ENCODE measurements around the gene RPL32. TPM values are rescaled to one million over a fixed set of nuclear protein-coding genes. Genes with fewer than 3 reads are reported as not detected.

The RPL32 gene
- total and polyA plus RNA-seq, 4 donors: 1,163 to 3,171 (median 1,500) TPM

GRCh38 chr3:12808587-12808986 is 32.8 kb downstream of the RPL32 start:
- 72 to 87% methylated on average over 2 of the region's 2 CpGs for WGBS, 2 donors
- H3K9ac ChIP-seq (ENCODE audit: insufficient read depth in 1 of 2, low read length in 2 of 2): no peak overlapping the region
- no peak for ATAC-seq (ENCODE audit: insufficient read depth, low FRiP score)
- no peak overlapping the region for H3K4me3 ChIP-seq
- no peak for TF ChIP-seq CTCF (IDR thresholded peaks at IDR 0.05; ENCODE audit: control extremely low read depth, extremely low read depth)
- DNase-seq: no peak
- peaks cover 0 to 21% (median 0%) of the 10 kb centered on the region in 5 donors for H3K4me1 ChIP-seq (ENCODE audit: control insufficient read depth in 5 of 5, insufficient read depth in 5 of 5, low read length in 5 of 5)
- no peaks in the 10 kb centered on the region for H3K27me3 ChIP-seq (ENCODE audit: control insufficient read depth in 3 of 3, insufficient read depth in 3 of 3, low read length in 2 of 3)
- no peak overlapping the region for H3K27ac ChIP-seq (ENCODE audit: low read depth in 1 of 2, low read length in 1 of 2)
- no peaks in the 10 kb centered on the region for H3K9me3 ChIP-seq (ENCODE audit: control insufficient read depth in 4 of 4, insufficient read depth in 3 of 4, low read length in 3 of 4)
- H3K36me3 ChIP-seq (ENCODE audit: control insufficient read depth in 4 of 4, insufficient read depth in 4 of 4, low read length in 4 of 4): peaks cover 2 to 9% (median 2%) of the 10 kb centered on the region in 4 donors

- peaks cover 0 to 21% (median 0%) of the 10 kb centered on the region in 5 donors for H3K4me1 ChIP-seq (ENCODE audit: control insufficient read depth in 5 of 5, insufficient read depth in 5 of 5, low read length in 5 of 5)
- H3K27ac ChIP-seq (ENCODE audit: low read depth in 1 of 2, low read length in 1 of 2): no peak overlapping the region
- no peaks in the 10 kb centered on the region for H3K9me3 ChIP-seq (ENCODE audit: control insufficient read depth in 4 of 4, insufficient read depth in 3 of 4, low read length in 3 of 4)
- no peak for TF ChIP-seq CTCF (IDR thresholded peaks at IDR 0.05; ENCODE audit: control extremely low read depth, extremely low read depth)
- H3K9ac ChIP-seq (ENCODE audit: insufficient read depth in 1 of 2, low read length in 2 of 2): no peak overlapping the region
- 77 to 86% methylated on average over 7 of the region's 7 CpGs for WGBS, 2 donors
- H3K36me3 ChIP-seq (ENCODE audit: control insufficient read depth in 4 of 4, insufficient read depth in 4 of 4, low read length in 4 of 4): peaks cover 2 to 9% (median 2%) of the 10 kb centered on the region in 4 donors
- ATAC-seq (ENCODE audit: insufficient read depth, low FRiP score) (no peak), DNase-seq (peak in 2 of 3 donors; percentile 64 to 78)
- no peak overlapping the region for H3K4me3 ChIP-seq
- no peaks in the 10 kb centered on the region for H3K27me3 ChIP-seq (ENCODE audit: control insufficient read depth in 3 of 3, insufficient read depth in 3 of 3, low read length in 2 of 3)
Measured at GRCh38 chr3:12807601-12808359, 33.6 kb downstream of the RPL32 start.

- Histone ChIP-seq H3K4me1 (ENCODE audit: control insufficient read depth in 5 of 5, insufficient read depth in 5 of 5, low read length in 5 of 5) (peaks cover 0 to 21% (median 0%) of the 10 kb centered on the region in 5 donors), H3K27me3 (ENCODE audit: control insufficient read depth in 3 of 3, insufficient read depth in 3 of 3, low read length in 2 of 3) (no peaks in the 10 kb centered on the region), H3K9me3 (ENCODE audit: control insufficient read depth in 4 of 4, insufficient read depth in 3 of 4, low read length in 3 of 4) (no peaks in the 10 kb centered on the region), H3K9ac (ENCODE audit: insufficient read depth in 1 of 2, low read length in 2 of 2) (no peak overlapping the region), H3K36me3 (ENCODE audit: control insufficient read depth in 4 of 4, insufficient read depth in 4 of 4, low read length in 4 of 4) (peaks cover 2 to 9% (median 2%) of the 10 kb centered on the region in 4 donors), H3K4me3 (no peak overlapping the region), H3K27ac (ENCODE audit: low read depth in 1 of 2, low read length in 1 of 2) (peak overlapping the region; percentile 5 to 28)
- no peak for TF ChIP-seq CTCF (IDR thresholded peaks at IDR 0.05; ENCODE audit: control extremely low read depth, extremely low read depth)
- ATAC-seq (ENCODE audit: insufficient read depth, low FRiP score) (no peak), DNase-seq (no peak)
- WGBS, 2 donors: 95 to 96% methylated on average over 9 of the region's 9 CpGs
Measured at GRCh38 chr3:12807066-12807465, 34.3 kb downstream of the RPL32 start.

Data from lung (tissue), 12 donors.